ENCODE measurements around the gene PNPLA3. TPM values are rescaled to one million over a fixed set of nuclear protein-coding genes. Genes with fewer than 3 reads are reported as not detected.

Gene PNPLA3
- total and polyA plus RNA-seq, 4 experiments from 2014 or later = not detected

- intact Hi-C loops (cut with micrococcal nuclease) = no loop called here
- no peak for DNase-seq
- peaks cover 73% of the 10 kb centered on the region for H3K36me3 ChIP-seq (ENCODE audit: insufficient read depth, low read length)
- Mint-ChIP-seq H3K4me3 (no peak overlapping the region), H3K36me3 (peaks cover 68 to 86% of the 10 kb centered on the region in 2 donors), H3K27me3 (no peaks in the 10 kb centered on the region), H3K9me3 (no peaks in the 10 kb centered on the region), H3K27ac (peak overlapping the region in 5 of 7 donors; percentile 24 to 65 (median 39)), H3K4me1 (peaks cover 3 to 10% (median 6%) of the 10 kb centered on the region in 4 donors)
- no peaks in the 10 kb centered on the region for H3K27me3 ChIP-seq (ENCODE audit: insufficient read depth, low read length)
- no peak overlapping the region for H3K27ac ChIP-seq (ENCODE audit: low read depth, low read length)
- ChIA-PET CTCF (ENCODE audit: partially characterized antibody) (no interaction called here), POLR2A (ENCODE audit: partially characterized antibody) (no interaction called here)
- H3K9me3 ChIP-seq (ENCODE audit: control insufficient read depth in 1 of 2, low read length in 2 of 2) = no peaks in the 10 kb centered on the region
- H3K4me3 ChIP-seq (ENCODE audit: low read length in 2 of 2) = no peak overlapping the region
- no peaks in the 10 kb centered on the region for H3K4me1 ChIP-seq (ENCODE audit: insufficient read depth, low read length)
Observed at GRCh38 chr22:43969021-43969878, 45.6 kb downstream of the PNPLA3 start.

GRCh38 chr22:43969989-43970755 is 46.6 kb downstream of the PNPLA3 start:
- H3K36me3 Mint-ChIP-seq = peaks cover 66 to 84% of the 10 kb centered on the region in 2 donors
- H3K4me1 ChIP-seq (ENCODE audit: insufficient read depth, low read length) = no peaks in the 10 kb centered on the region
- no peak overlapping the region for H3K27ac ChIP-seq (ENCODE audit: low read depth, low read length)
- no peaks in the 10 kb centered on the region for H3K9me3 Mint-ChIP-seq
- H3K27me3 ChIP-seq (ENCODE audit: insufficient read depth, low read length) = no peaks in the 10 kb centered on the region
- no peak for DNase-seq
- no peak overlapping the region for H3K4me3 ChIP-seq (ENCODE audit: low read length in 2 of 2)
- intact Hi-C loops (cut with micrococcal nuclease) = no loop called here
- ChIA-PET POLR2A (ENCODE audit: partially characterized antibody) (no interaction called here), CTCF (ENCODE audit: partially characterized antibody) (no interaction called here)
- peak overlapping the region in 1 of 7 donors; percentile 39 for H3K27ac Mint-ChIP-seq
- H3K4me1 Mint-ChIP-seq = peaks cover 0 to 10% (median 6%) of the 10 kb centered on the region in 4 donors
- H3K9me3 ChIP-seq (ENCODE audit: control insufficient read depth in 1 of 2, low read length in 2 of 2) = no peaks in the 10 kb centered on the region
- peaks cover 75% of the 10 kb centered on the region for H3K36me3 ChIP-seq (ENCODE audit: insufficient read depth, low read length)
- no peak overlapping the region for H3K4me3 Mint-ChIP-seq
- no peaks in the 10 kb centered on the region for H3K27me3 Mint-ChIP-seq

- Mint-ChIP-seq H3K27ac (no peak overlapping the region), H3K9me3 (no peaks in the 10 kb centered on the region), H3K27me3 (no peaks in the 10 kb centered on the region), H3K4me3 (no peak overlapping the region), H3K4me1 (peaks cover 0 to 10% (median 6%) of the 10 kb centered on the region in 4 donors), H3K36me3 (peaks cover 68 to 85% of the 10 kb centered on the region in 2 donors)
- H3K4me1 ChIP-seq (ENCODE audit: insufficient read depth, low read length) = no peaks in the 10 kb centered on the region
- ChIA-PET POLR2A (ENCODE audit: partially characterized antibody) (no interaction called here), CTCF (ENCODE audit: partially characterized antibody) (interaction anchor here (2.5 kb wide), 1 partner anchor 22 kb away, joined by 11 read pairs; no protein-coding TSS in a partner anchor)
- no peak overlapping the region for H3K4me3 ChIP-seq (ENCODE audit: low read length in 2 of 2)
- H3K36me3 ChIP-seq (ENCODE audit: insufficient read depth, low read length) = peaks cover 76% of the 10 kb centered on the region
- intact Hi-C loops (cut with micrococcal nuclease) = no loop called here
- H3K9me3 ChIP-seq (ENCODE audit: control insufficient read depth in 1 of 2, low read length in 2 of 2) = no peaks in the 10 kb centered on the region
- H3K27ac ChIP-seq (ENCODE audit: low read depth, low read length) = no peak overlapping the region
- no peaks in the 10 kb centered on the region for H3K27me3 ChIP-seq (ENCODE audit: insufficient read depth, low read length)
- DNase-seq = no peak
Observed at GRCh38 chr22:43971112-43971511, 47.5 kb downstream of the PNPLA3 start.

GRCh38 chr22:43972931-43973462 is 49.4 kb downstream of the PNPLA3 start:
- ChIA-PET POLR2A (ENCODE audit: partially characterized antibody) (no interaction called here), CTCF (ENCODE audit: partially characterized antibody) (interaction anchor here (2.5 kb wide), 1 partner anchor 20 kb away, joined by 11 read pairs; no protein-coding TSS in a partner anchor)
- Histone ChIP-seq H3K4me3 (ENCODE audit: low read length in 2 of 2) (no peak overlapping the region), H3K9me3 (ENCODE audit: control insufficient read depth in 1 of 2, low read length in 2 of 2) (no peaks in the 10 kb centered on the region), H3K4me1 (ENCODE audit: insufficient read depth, low read length) (no peaks in the 10 kb centered on the region), H3K36me3 (ENCODE audit: insufficient read depth, low read length) (peaks cover 81% of the 10 kb centered on the region), H3K27ac (ENCODE audit: low read depth, low read length) (no peak overlapping the region), H3K27me3 (ENCODE audit: insufficient read depth, low read length) (no peaks in the 10 kb centered on the region)
- Mint-ChIP-seq H3K27ac (no peak overlapping the region), H3K27me3 (no peaks in the 10 kb centered on the region), H3K4me1 (peaks cover 0 to 3% (median 1%) of the 10 kb centered on the region in 4 donors), H3K4me3 (no peak overlapping the region), H3K9me3 (no peaks in the 10 kb centered on the region), H3K36me3 (peaks cover 61 to 88% of the 10 kb centered on the region in 2 donors)
- intact Hi-C loops (cut with micrococcal nuclease) = no loop called here
- no peak for DNase-seq

GRCh38 chr22:43974028-43974545 is 50.5 kb downstream of the PNPLA3 start:
- H3K27me3 Mint-ChIP-seq = no peaks in the 10 kb centered on the region
- peaks cover 76% of the 10 kb centered on the region for H3K36me3 ChIP-seq (ENCODE audit: insufficient read depth, low read length)

GRCh38 chr22:43975041-43975440 is 51.4 kb downstream of the PNPLA3 start:
- no peak overlapping the region for H3K4me3 Mint-ChIP-seq
- no peak overlapping the region for H3K27ac ChIP-seq (ENCODE audit: low read depth, low read length)
- no peaks in the 10 kb centered on the region for H3K9me3 Mint-ChIP-seq
- no peaks in the 10 kb centered on the region for H3K4me1 Mint-ChIP-seq
- H3K36me3 Mint-ChIP-seq = peaks cover 59 to 87% of the 10 kb centered on the region in 2 donors
- no peak overlapping the region for H3K27ac Mint-ChIP-seq
- peaks cover 75% of the 10 kb centered on the region for H3K36me3 ChIP-seq (ENCODE audit: insufficient read depth, low read length)
- intact Hi-C loops (cut with micrococcal nuclease) = no loop called here
- no peaks in the 10 kb centered on the region for H3K4me1 ChIP-seq (ENCODE audit: insufficient read depth, low read length)
- no peaks in the 10 kb centered on the region for H3K27me3 ChIP-seq (ENCODE audit: insufficient read depth, low read length)
- no peaks in the 10 kb centered on the region for H3K9me3 ChIP-seq (ENCODE audit: control insufficient read depth in 1 of 2, low read length in 2 of 2)
- no peak for DNase-seq
- no peak overlapping the region for H3K4me3 ChIP-seq (ENCODE audit: low read length in 2 of 2)
- H3K27me3 Mint-ChIP-seq = no peaks in the 10 kb centered on the region
- ChIA-PET CTCF (ENCODE audit: partially characterized antibody) (no interaction called here), POLR2A (ENCODE audit: partially characterized antibody) (no interaction called here)

More at GRCh38 chr22:43974028-43974545, 50.5 kb downstream of the PNPLA3 start:
- Mint-ChIP-seq H3K9me3 (no peaks in the 10 kb centered on the region), H3K4me3 (no peak overlapping the region), H3K27ac (no peak overlapping the region), H3K36me3 (peaks cover 58 to 87% of the 10 kb centered on the region in 2 donors), H3K4me1 (peaks cover 0 to 3% (median 1%) of the 10 kb centered on the region in 4 donors)
- DNase-seq = no peak
- ChIA-PET POLR2A (ENCODE audit: partially characterized antibody) (no interaction called here), CTCF (ENCODE audit: partially characterized antibody) (no interaction called here)
- no peaks in the 10 kb centered on the region for H3K4me1 ChIP-seq (ENCODE audit: insufficient read depth, low read length)
- H3K9me3 ChIP-seq (ENCODE audit: control insufficient read depth in 1 of 2, low read length in 2 of 2) = no peaks in the 10 kb centered on the region
- H3K27ac ChIP-seq (ENCODE audit: low read depth, low read length) = no peak overlapping the region
- H3K4me3 ChIP-seq (ENCODE audit: low read length in 2 of 2) = no peak overlapping the region
- no peaks in the 10 kb centered on the region for H3K27me3 ChIP-seq (ENCODE audit: insufficient read depth, low read length)
- intact Hi-C loops (cut with micrococcal nuclease) = no loop called here

Data from CD4-positive, alpha-beta memory T cell (primary cell).